CD8-positive, alpha-beta memory T cell (primary cell): Measurements from ENCODE around the gene EIF2A. TPM values are rescaled to one million over a fixed set of nuclear protein-coding genes. Genes with fewer than 3 reads are reported as not detected.
A peak's percentile ranks its signal among the peaks of the same experiment; 100 is the strongest.

ENCODE experiments used
- CTCF ChIA-PET: fragments of 350-600 bp; sonication (Branson Sonifier 250); formaldehyde crosslinking; loops from one replicate; lab custom pipeline; 2021; ENCODE audit warnings: antibody characterized with exemption; lab: Charles Lee
- POLR2A ChIA-PET: fragments of 350-600 bp; sonication (Branson Sonifier 250); formaldehyde crosslinking; loops from one replicate; lab custom pipeline; 2021; ENCODE audit warnings: antibody characterized with exemption; lab: Charles Lee
- DNase-seq, 5 donors: peaks; one replicate each; pipeline versions ENCODE4 v3.0.0 to v3.0.0-alpha.2; 2020 to 2022; ENCODE audit warnings: mixed read lengths in 1 of 5
- H3K27ac ChIP-seq: one replicate; pipeline ENCODE4 v1.7.0; 2013; ENCODE audit warnings: low read depth, mild to moderate bottlenecking, low read length, moderate library complexity
- H3K27me3 ChIP-seq: 2 replicates; pipeline ENCODE4 v1.7.0; 2013; ENCODE audit warnings: low read length, mild to moderate bottlenecking; ENCODE audit not compliant: insufficient read depth, poor library complexity, severe bottlenecking
- H3K36me3 ChIP-seq: 2 replicates; pipeline ENCODE4 v1.7.0; 2013; ENCODE audit warnings: mild to moderate bottlenecking, low read length, moderate library complexity; ENCODE audit not compliant: insufficient read depth
- H3K4me1 ChIP-seq: 2 replicates; pipeline ENCODE4 v1.7.0; 2013; ENCODE audit warnings: mild to moderate bottlenecking, low read length, moderate library complexity; ENCODE audit not compliant: insufficient read depth
- H3K4me3 ChIP-seq: 2 replicates; pipeline ENCODE4 v1.7.0; 2013; ENCODE audit warnings: mild to moderate bottlenecking, low read length
- H3K9me3 ChIP-seq: 2 replicates; pipeline ENCODE4 v1.7.0; 2013; ENCODE audit warnings: mild to moderate bottlenecking, low read length
- H3K27ac Mint-ChIP-seq, 8 donors: one replicate each; pipeline ENCODE4 v1.8.0; 2020 to 2021; ENCODE audit warnings: mixed read lengths in 8 of 8, mild to moderate bottlenecking in 6 of 8, inconsistent platforms in 3 of 8, moderate library complexity in 3 of 8
- H3K27me3 Mint-ChIP-seq, 2 donors: one replicate each; pipeline ENCODE4 v1.8.0; 2020 to 2021; ENCODE audit warnings: mixed read lengths in 2 of 2, mild to moderate bottlenecking in 1 of 2, moderate library complexity in 1 of 2
- H3K36me3 Mint-ChIP-seq, 3 donors: one replicate each; pipeline ENCODE4 v1.8.0; 2020 to 2021; ENCODE audit warnings: mixed read lengths in 3 of 3, inconsistent platforms in 1 of 3, mild to moderate bottlenecking in 1 of 3
- H3K4me1 Mint-ChIP-seq, 3 donors: one replicate each; pipeline ENCODE4 v1.8.0; 2020 to 2021; ENCODE audit warnings: mixed read lengths in 3 of 3, inconsistent platforms in 1 of 3, mild to moderate bottlenecking in 1 of 3
- H3K4me3 Mint-ChIP-seq, 7 donors: one replicate each; pipeline ENCODE4 v1.8.0; 2020 to 2021; ENCODE audit warnings: mixed read lengths in 7 of 7, mild to moderate bottlenecking in 6 of 7, moderate library complexity in 4 of 7, inconsistent platforms in 2 of 7
- H3K9me3 Mint-ChIP-seq, 5 donors: one replicate each; pipeline ENCODE4 v1.8.0; 2020 to 2022; ENCODE audit warnings: mixed read lengths in 5 of 5, mild to moderate bottlenecking in 3 of 5, moderate library complexity in 2 of 5, inconsistent platforms in 1 of 5
- polyA plus RNA-seq: library from polyadenylated mRNA; unstranded; fragments of 300-500 nt; fragmentation: Illumina TruSeq; gene quantifications from one replicate; pipeline ENCODE4 v1.2.3, GENCODE V29; 2021
- total RNA-seq, 2 experiments: library from RNA; stranded (reverse); gene quantifications; one replicate each; pipeline ENCODE4 v1.2.3, GENCODE V29; 2021

EIF2A gene
- total and polyA plus RNA-seq, 3 experiments from 2014 or later, result 41.5 to 131 (median 128) TPM

GRCh38 chr3:150528354-150528797 lies 18.2 kb upstream of the EIF2A start:
- H3K4me3 ChIP-seq, result no peak overlapping the region
- Mint-ChIP-seq H3K4me1 (no peaks in the 10 kb centered on the region), H3K4me3 (no peak overlapping the region)

GRCh38 chr3:150531775-150532174 lies 14.8 kb upstream of the EIF2A start:
- Mint-ChIP-seq H3K4me1 (no peaks in the 10 kb centered on the region), H3K27ac (peak overlapping the region in 2 of 8 donors; percentile 13 to 75), H3K4me3 (no peak overlapping the region), H3K9me3 (no peaks in the 10 kb centered on the region), H3K36me3 (no peaks in the 10 kb centered on the region), H3K27me3 (no peaks in the 10 kb centered on the region)
- H3K27me3 ChIP-seq, result no peaks in the 10 kb centered on the region
- no peaks in the 10 kb centered on the region for H3K9me3 ChIP-seq
- H3K27ac ChIP-seq, result no peak overlapping the region
- ChIA-PET POLR2A (no interaction called here), CTCF (interaction anchor here (1.2 kb wide), 1 partner anchor 189 kb away, joined by 3 read pairs; no protein-coding TSS in a partner anchor)
- H3K4me1 ChIP-seq, result no peaks in the 10 kb centered on the region
- H3K4me3 ChIP-seq, result no peak overlapping the region
- H3K36me3 ChIP-seq, result no peaks in the 10 kb centered on the region
- no peak for DNase-seq

More at GRCh38 chr3:150528354-150528797, 18.2 kb upstream of the EIF2A start:
- H3K27me3 ChIP-seq, result no peaks in the 10 kb centered on the region
- POLR2A ChIA-PET, result no interaction called here
- no peaks in the 10 kb centered on the region for H3K36me3 ChIP-seq
- H3K36me3 Mint-ChIP-seq, result no peaks in the 10 kb centered on the region
- H3K27ac Mint-ChIP-seq, result no peak overlapping the region
- H3K9me3 ChIP-seq, result no peaks in the 10 kb centered on the region
- peak in 1 of 5 donors; percentile 26 for DNase-seq
- CTCF ChIA-PET, result interaction anchor here (1.1 to 2.2 kb wide), 4 partner anchors 16 to 336 kb away, joined by 3 to 7 read pairs (median 4); partner anchors contain the start of gene ERICH6
- no peaks in the 10 kb centered on the region for H3K4me1 ChIP-seq
- no peaks in the 10 kb centered on the region for H3K9me3 Mint-ChIP-seq
- no peak overlapping the region for H3K27ac ChIP-seq
- H3K27me3 Mint-ChIP-seq, result peaks cover 0 to 3% of the 10 kb centered on the region in 2 donors

- DNase-seq, result no peak
- Mint-ChIP-seq H3K4me3 (no peak overlapping the region), H3K4me1 (peaks cover 0 to 9% (median 4%) of the 10 kb centered on the region in 3 donors), H3K27me3 (no peaks in the 10 kb centered on the region), H3K9me3 (no peaks in the 10 kb centered on the region), H3K36me3 (peaks cover 0 to 4% (median 0%) of the 10 kb centered on the region in 3 donors), H3K27ac (no peak overlapping the region)
- H3K27ac ChIP-seq, result no peak overlapping the region
- no peaks in the 10 kb centered on the region for H3K4me1 ChIP-seq
- CTCF ChIA-PET, result no interaction called here
- H3K36me3 ChIP-seq, result no peaks in the 10 kb centered on the region
- POLR2A ChIA-PET, result no interaction called here
- H3K27me3 ChIP-seq, result no peaks in the 10 kb centered on the region
- no peaks in the 10 kb centered on the region for H3K9me3 ChIP-seq
- no peak overlapping the region for H3K4me3 ChIP-seq
Observed at GRCh38 chr3:150535204-150535603, 11.4 kb upstream of the EIF2A start.

GRCh38 chr3:150538324-150539208 lies 8.0 kb upstream of the EIF2A start:
- no peaks in the 10 kb centered on the region for H3K9me3 Mint-ChIP-seq
- POLR2A ChIA-PET, result interaction anchor here (1.3 kb wide), 1 partner anchor 7 kb away, joined by 3 read pairs; no protein-coding TSS in a partner anchor
- Histone ChIP-seq H3K4me1 (peaks cover 8% of the 10 kb centered on the region), H3K27ac (no peak overlapping the region), H3K9me3 (no peaks in the 10 kb centered on the region), H3K4me3 (no peak overlapping the region), H3K36me3 (peaks cover 9% of the 10 kb centered on the region), H3K27me3 (no peaks in the 10 kb centered on the region)
- peak overlapping the region in 6 of 8 donors; percentile 37 to 75 (median 55) for H3K27ac Mint-ChIP-seq
- peaks cover 0 to 22% (median 0%) of the 10 kb centered on the region in 3 donors for H3K36me3 Mint-ChIP-seq
- no peaks in the 10 kb centered on the region for H3K27me3 Mint-ChIP-seq
- no peak for DNase-seq
- H3K4me3 Mint-ChIP-seq, result no peak overlapping the region
- CTCF ChIA-PET, result interaction anchor here (0.6 to 1.0 kb wide), 2 partner anchors 8 to 179 kb away, joined by 3 to 4 read pairs; partner anchors contain the start of genes EIF2A and SERP1
- peaks cover 21 to 34% (median 26%) of the 10 kb centered on the region in 3 donors for H3K4me1 Mint-ChIP-seq

GRCh38 chr3:150540297-150540696 lies 6.3 kb upstream of the EIF2A start:
- no peaks in the 10 kb centered on the region for H3K9me3 Mint-ChIP-seq
- Histone ChIP-seq H3K27ac (no peak overlapping the region), H3K9me3 (no peaks in the 10 kb centered on the region), H3K36me3 (peaks cover 9% of the 10 kb centered on the region), H3K4me3 (no peak overlapping the region), H3K4me1 (peaks cover 23% of the 10 kb centered on the region), H3K27me3 (no peaks in the 10 kb centered on the region)
- no peak overlapping the region for H3K4me3 Mint-ChIP-seq
- no peak for DNase-seq
- H3K36me3 Mint-ChIP-seq, result peaks cover 0 to 35% (median 3%) of the 10 kb centered on the region in 3 donors
- H3K27me3 Mint-ChIP-seq, result no peaks in the 10 kb centered on the region
- H3K27ac Mint-ChIP-seq, result peak overlapping the region in 2 of 8 donors; percentile 8 to 50
- H3K4me1 Mint-ChIP-seq, result peaks cover 36 to 50% (median 44%) of the 10 kb centered on the region in 3 donors
- CTCF ChIA-PET, result no interaction called here
- POLR2A ChIA-PET, result no interaction called here

- no peaks in the 10 kb centered on the region for H3K9me3 ChIP-seq
- no peak overlapping the region for H3K4me3 ChIP-seq
- peaks cover 25% of the 10 kb centered on the region for H3K4me1 ChIP-seq
- CTCF ChIA-PET, result no interaction called here
- H3K36me3 ChIP-seq, result peaks cover 9% of the 10 kb centered on the region
- DNase-seq, result no peak
- no peak overlapping the region for H3K27ac ChIP-seq
- no peaks in the 10 kb centered on the region for H3K27me3 ChIP-seq
- peaks cover 0 to 40% (median 3%) of the 10 kb centered on the region in 3 donors for H3K36me3 Mint-ChIP-seq
- peak overlapping the region in 1 of 7 donors; percentile 46 for H3K4me3 Mint-ChIP-seq
- H3K9me3 Mint-ChIP-seq, result no peaks in the 10 kb centered on the region
- no peaks in the 10 kb centered on the region for H3K27me3 Mint-ChIP-seq
- POLR2A ChIA-PET, result no interaction called here
- peaks cover 39 to 55% (median 49%) of the 10 kb centered on the region in 3 donors for H3K4me1 Mint-ChIP-seq
- peak overlapping the region in 7 of 8 donors; percentile 9 to 99 (median 62) for H3K27ac Mint-ChIP-seq
Observed at GRCh38 chr3:150540991-150541390, 5.6 kb upstream of the EIF2A start.

- Mint-ChIP-seq H3K36me3 (peaks cover 0 to 48% (median 3%) of the 10 kb centered on the region in 3 donors), H3K27ac (peak overlapping the region; percentile 16 to 99 (median 74)), H3K27me3 (no peaks in the 10 kb centered on the region), H3K4me3 (peak overlapping the region in 2 of 7 donors; percentile 1 to 8), H3K9me3 (no peaks in the 10 kb centered on the region), H3K4me1 (peaks cover 52 to 70% (median 65%) of the 10 kb centered on the region in 3 donors)
- H3K4me1 ChIP-seq, result peaks cover 37% of the 10 kb centered on the region
- no peak overlapping the region for H3K27ac ChIP-seq
- no peaks in the 10 kb centered on the region for H3K9me3 ChIP-seq
- POLR2A ChIA-PET, result interaction anchor here (1.2 kb wide), 1 partner anchor 134 kb away, joined by 4 read pairs; no protein-coding TSS in a partner anchor
- H3K36me3 ChIP-seq, result peaks cover 9% of the 10 kb centered on the region
- no peak overlapping the region for H3K4me3 ChIP-seq
- no peak for DNase-seq
- CTCF ChIA-PET, result interaction anchor here (1.5 kb wide), 1 partner anchor 161 kb away, joined by 3 read pairs; the partner anchor contains the start of gene ERICH6
- H3K27me3 ChIP-seq, result no peaks in the 10 kb centered on the region
Observed at GRCh38 chr3:150543128-150543527, 3.5 kb upstream of the EIF2A start.
